B cell (primary cell): ENCODE measurements around the gene SH3GL3. TPM values are rescaled to one million over a fixed set of nuclear protein-coding genes. Genes with fewer than 3 reads are reported as not detected.

ENCODE experiments used
- ATAC-seq: fragments of 200-7000 bp; cut with Tn5 transposase; one replicate; pipeline ENCODE4 v1.10.0; 2021; ENCODE audit warnings: low read depth, mild to moderate bottlenecking, moderate number of reproducible peaks, moderate library complexity
- CTCF ChIA-PET: fragments of 350-600 bp; sonication (Branson Sonifier 250); formaldehyde crosslinking; loops from one replicate; lab custom pipeline; 2021; ENCODE audit warnings: antibody characterized with exemption, inconsistent platforms; lab: Charles Lee
- POLR2A ChIA-PET: fragments of 350-600 bp; sonication (Branson Sonifier 250); formaldehyde crosslinking; loops from one replicate; lab custom pipeline; 2021; ENCODE audit warnings: antibody characterized with exemption; lab: Charles Lee
- DNase-seq: peaks from one replicate; pipeline ENCODE4 v3.0.0; 2013
- H2AFZ ChIP-seq: 2 replicates; pipeline ENCODE4 v1.6.1; 2012; ENCODE audit warnings: mild to moderate bottlenecking, low read depth, low read length; ENCODE audit not compliant: insufficient read depth, poor library complexity, severe bottlenecking
- H3K27ac ChIP-seq, 2 donors: 1 replicate in 1 of 2; 2 replicates in 1 of 2; pipeline ENCODE4 v1.5.1; 2012 to 2013; ENCODE audit warnings: low read length in 2 of 2, mild to moderate bottlenecking in 2 of 2, moderate library complexity in 1 of 2
- H3K27me3 ChIP-seq, 4 experiments: fragments of 200-600 bp in 1 of 4; sonication (generic) in 1 of 4; replicated peaks in 1 of 4; 1 replicate in 2 of 4; 2 replicates in 2 of 4; pipeline versions ENCODE4 v1.6.1 to v1.7.0; 2013 to 2016; ENCODE audit warnings: low read length in 3 of 4, mild to moderate bottlenecking in 2 of 4, mixed read lengths in 1 of 4, moderate library complexity in 1 of 4; ENCODE audit not compliant: insufficient read depth in 4 of 4, control insufficient read depth in 3 of 4; ENCODE audit errors: control extremely low read depth in 1 of 4
- H3K36me3 ChIP-seq, 2 experiments: replicated peaks in 1 of 2; 1 replicate in 1 of 2; 2 replicates in 1 of 2; pipeline versions ENCODE4 v1.6.1 to v1.7.1; 2013; ENCODE audit warnings: low read length in 1 of 2; ENCODE audit not compliant: insufficient read depth in 2 of 2, control insufficient read depth in 1 of 2; ENCODE audit errors: control extremely low read depth in 1 of 2, extremely low read depth in 1 of 2
- H3K4me1 ChIP-seq, 2 donors: fragments of 200-600 bp in 1 of 2; sonication (generic) in 1 of 2; 1 replicate in 1 of 2; 2 replicates in 1 of 2; pipeline versions ENCODE4 v1.5.1 to v1.6.1; 2013 to 2017; ENCODE audit warnings: low read length in 2 of 2; ENCODE audit not compliant: control insufficient read depth in 2 of 2, insufficient read depth in 2 of 2
- H3K4me2 ChIP-seq: replicated peaks from 2 replicates; pipeline ENCODE3; 2012; ENCODE audit warnings: mild to moderate bottlenecking, low read depth, low read length; ENCODE audit not compliant: poor library complexity, severe bottlenecking
- H3K4me3 ChIP-seq, 5 experiments: fragments of 200-600 bp in 1 of 5; sonication (generic) in 1 of 5; 1 replicate in 3 of 5; 2 replicates in 2 of 5; pipeline versions ENCODE4 v1.5.1 to v1.7.0; 2011 to 2016; ENCODE audit warnings: low read length in 4 of 5, mild to moderate bottlenecking in 4 of 5, low read depth in 2 of 5, control low read depth in 1 of 5, moderate library complexity in 1 of 5; ENCODE audit not compliant: insufficient read depth in 1 of 5; ENCODE audit errors: control extremely low read depth in 1 of 5, extremely low read depth in 1 of 5
- H3K79me2 ChIP-seq: fragments of 200-600 bp; sonication (generic); one replicate; pipeline ENCODE4 v1.6.0; 2016; ENCODE audit warnings: low read length; ENCODE audit not compliant: control insufficient read depth, insufficient read depth
- H3K9ac ChIP-seq: fragments of 200-600 bp; sonication (generic); 2 replicates; pipeline ENCODE4 v1.6.1; 2017; ENCODE audit warnings: mild to moderate bottlenecking, low read length, moderate library complexity
- H3K9me3 ChIP-seq, 3 donors: one replicate each; pipeline versions ENCODE4 v1.6.1 to v1.7.1; 2013; ENCODE audit warnings: low read length in 2 of 3; ENCODE audit not compliant: control insufficient read depth in 2 of 3, insufficient read depth in 1 of 3; ENCODE audit errors: control extremely low read depth in 1 of 3
- H4K20me1 ChIP-seq: 2 replicates; pipeline ENCODE4 v1.6.0; 2012; ENCODE audit warnings: mild to moderate bottlenecking, low read length; ENCODE audit not compliant: insufficient read depth, control insufficient read depth, poor library complexity, severe bottlenecking
- H3K27ac Mint-ChIP-seq: one replicate; pipeline ENCODE4 v1.8.0; 2021; ENCODE audit warnings: mixed read lengths
- H3K27me3 Mint-ChIP-seq: one replicate; pipeline ENCODE4 v1.8.0; 2021; ENCODE audit warnings: mixed read lengths
- H3K4me1 Mint-ChIP-seq: one replicate; pipeline ENCODE4 v1.8.0; 2021; ENCODE audit warnings: mixed read lengths
- H3K4me3 Mint-ChIP-seq: one replicate; pipeline ENCODE4 v1.8.0; 2021; ENCODE audit warnings: mixed read lengths
- H3K9me3 Mint-ChIP-seq: one replicate; pipeline ENCODE4 v1.8.0; 2022; ENCODE audit warnings: mixed read lengths; ENCODE audit not compliant: insufficient read depth
- CTCF ChIP-seq: fragments of 200-600 bp; IDR thresholded peaks from one replicate; pipeline ENCODE4 v1.8.0; 2022; ENCODE audit warnings: antibody characterized with exemption, mild to moderate bottlenecking
- EZH2 ChIP-seq: IDR thresholded peaks from 2 replicates; pipeline ENCODE4 v1.6.1; 2012; ENCODE audit warnings: borderline replicate concordance, low read depth, mild to moderate bottlenecking, moderate library complexity, low read length; ENCODE audit not compliant: insufficient read depth, poor library complexity, severe bottlenecking
- WGBS: methylation state at CpG from one replicate; pipeline ENCODE4 v1.1.5; 2013; ENCODE audit warnings: missing lambda C conversion rate; ENCODE audit not compliant: insufficient coverage; 5-methylcytosine and 5-hydroxymethylcytosine counted together
- intact Hi-C: fragments of 100-400 bp; cut with micrococcal nuclease; formaldehyde crosslinking; loops from one replicate; pipeline ENCODE4 v1.10.0; 2022
- polyA plus RNA-seq: library from polyadenylated mRNA; depleted of rRNA; stranded (reverse); fragments of >200 nt; gene quantifications from 2 replicates; pipeline ENCODE4 v1.2.3, GENCODE V29; 2012
- total RNA-seq, 2 donors: library from RNA; stranded (reverse); fragments of 120-200 nt in 1 of 2; gene quantifications; 1 replicate in 1 of 2; 2 replicates in 1 of 2; pipeline versions ENCODE4 v1.2.3 to v1.2.4, GENCODE V29; 2013 to 2022

SH3GL3 gene
- total and polyA plus RNA-seq, 2 donors (not counting 1 experiment from before 2014, with no cell fraction given): not detected

- no peak overlapping the region for H3K4me2 ChIP-seq
- H4K20me1 ChIP-seq: no peaks in the 10 kb centered on the region
- H3K27ac Mint-ChIP-seq: no peak overlapping the region
- 84% methylated on average over 4 of the region's 4 CpGs for WGBS
- peaks cover 0 to 10% (median 0%) of the 10 kb centered on the region in 3 donors for H3K9me3 ChIP-seq
- no peaks in the 10 kb centered on the region for H3K4me1 Mint-ChIP-seq
- H3K27me3 ChIP-seq: peaks cover 0 to 33% (median 1%) of the 10 kb centered on the region in 4 experiments
- no peak overlapping the region for H2AFZ ChIP-seq
- intact Hi-C loops: no loop called here
- H3K4me3 Mint-ChIP-seq: no peak overlapping the region
- H3K4me1 ChIP-seq: no peaks in the 10 kb centered on the region
- ATAC-seq: no peak
- ChIA-PET POLR2A (no interaction called here), CTCF (no interaction called here)
- no peak for DNase-seq
- H3K36me3 ChIP-seq: no peaks in the 10 kb centered on the region
- H3K4me3 ChIP-seq: no peak overlapping the region
- peaks cover 27% of the 10 kb centered on the region for H3K27me3 Mint-ChIP-seq
- H3K9me3 Mint-ChIP-seq: no peaks in the 10 kb centered on the region
- no peaks in the 10 kb centered on the region for H3K79me2 ChIP-seq
- H3K27ac ChIP-seq: no peak overlapping the region
- no peak for TF ChIP-seq EZH2
- no peak for TF ChIP-seq CTCF
- H3K9ac ChIP-seq: no peak overlapping the region
These were observed 210.4 kb downstream of the SH3GL3 start for GRCh38 chr15:83657549-83657948.

GRCh38 chr15:83658430-83659416, 211.6 kb downstream of the SH3GL3 start:
- Histone ChIP-seq H3K27ac (no peak overlapping the region), H3K27me3 (peaks cover 0 to 25% (median 0%) of the 10 kb centered on the region in 4 experiments), H3K9ac (no peak overlapping the region), H4K20me1 (no peaks in the 10 kb centered on the region), H2AFZ (no peak overlapping the region), H3K4me3 (no peak overlapping the region), H3K79me2 (no peaks in the 10 kb centered on the region), H3K36me3 (no peaks in the 10 kb centered on the region), H3K9me3 (peaks cover 0 to 14% (median 0%) of the 10 kb centered on the region in 3 donors), H3K4me1 (no peaks in the 10 kb centered on the region), H3K4me2 (no peak overlapping the region)
- 70% methylated on average over 10 of the region's 10 CpGs for WGBS
- Mint-ChIP-seq H3K9me3 (peaks cover under 1% of the 10 kb centered on the region), H3K4me3 (no peak overlapping the region), H3K27me3 (peaks cover 20% of the 10 kb centered on the region), H3K27ac (no peak overlapping the region), H3K4me1 (no peaks in the 10 kb centered on the region)
- ChIA-PET POLR2A (no interaction called here), CTCF (no interaction called here)
- ATAC-seq: no peak
- TF ChIP-seq EZH2: no peak
- TF ChIP-seq CTCF: no peak
- DNase-seq: no peak
- intact Hi-C loops: no loop called here
